ENCODE data around the gene SEL1L2.

DNA sequence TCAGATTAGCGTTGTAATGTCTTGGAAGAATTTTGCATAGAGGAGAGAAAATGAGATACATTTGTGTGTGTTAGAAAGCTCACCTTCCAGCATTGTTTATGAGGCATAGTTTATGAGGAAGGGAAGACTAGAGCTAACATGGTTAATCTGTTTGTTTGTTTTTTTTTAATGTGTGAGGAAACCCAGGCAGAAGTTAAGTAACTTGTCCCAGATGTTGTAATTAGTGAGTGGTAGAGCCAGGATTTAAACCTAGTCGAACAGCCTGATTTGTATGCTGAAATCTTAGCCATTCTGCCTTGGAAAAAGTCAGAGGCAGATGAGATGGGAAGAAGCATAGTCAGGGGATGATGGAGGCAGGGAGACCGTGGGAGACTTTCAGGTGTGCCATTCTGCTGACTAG, 176.5 kb downstream of the SEL1L2 start:
- TF ChIP-seq ZNF777 (tag by site-specific recombination; IDR thresholded peaks at IDR 0.05; ENCODE audit: borderline replicate concordance) (no peak), ZNF629 (tag by site-specific recombination; IDR thresholded peaks at IDR 0.05) (no peak), YY1 (tag by site-specific recombination; IDR thresholded peaks at IDR 0.05) (no peak), TRIM28 (IDR thresholded peaks at IDR 0.05; ENCODE audit: borderline replicate concordance, low read length) (no peak), ZFHX2 (tag by site-specific recombination; conservative IDR thresholded peaks at IDR 0.05) (no peak), GFI1B (tag by site-specific recombination; IDR thresholded peaks at IDR 0.05) (no peak), ZNF175 (tag by site-specific recombination; IDR thresholded peaks at IDR 0.05) (no peak), ZNF670 (tag by site-specific recombination; IDR thresholded peaks at IDR 0.05; ENCODE audit: low read depth) (no peak), ZNF416 (tag by site-specific recombination; IDR thresholded peaks at IDR 0.05) (no peak), ZNF350 (tag by site-specific recombination; IDR thresholded peaks at IDR 0.05) (no peak), KLF1 (tag by site-specific recombination; IDR thresholded peaks at IDR 0.05) (no peak)
- TF ChIP-seq, protein P1, sequence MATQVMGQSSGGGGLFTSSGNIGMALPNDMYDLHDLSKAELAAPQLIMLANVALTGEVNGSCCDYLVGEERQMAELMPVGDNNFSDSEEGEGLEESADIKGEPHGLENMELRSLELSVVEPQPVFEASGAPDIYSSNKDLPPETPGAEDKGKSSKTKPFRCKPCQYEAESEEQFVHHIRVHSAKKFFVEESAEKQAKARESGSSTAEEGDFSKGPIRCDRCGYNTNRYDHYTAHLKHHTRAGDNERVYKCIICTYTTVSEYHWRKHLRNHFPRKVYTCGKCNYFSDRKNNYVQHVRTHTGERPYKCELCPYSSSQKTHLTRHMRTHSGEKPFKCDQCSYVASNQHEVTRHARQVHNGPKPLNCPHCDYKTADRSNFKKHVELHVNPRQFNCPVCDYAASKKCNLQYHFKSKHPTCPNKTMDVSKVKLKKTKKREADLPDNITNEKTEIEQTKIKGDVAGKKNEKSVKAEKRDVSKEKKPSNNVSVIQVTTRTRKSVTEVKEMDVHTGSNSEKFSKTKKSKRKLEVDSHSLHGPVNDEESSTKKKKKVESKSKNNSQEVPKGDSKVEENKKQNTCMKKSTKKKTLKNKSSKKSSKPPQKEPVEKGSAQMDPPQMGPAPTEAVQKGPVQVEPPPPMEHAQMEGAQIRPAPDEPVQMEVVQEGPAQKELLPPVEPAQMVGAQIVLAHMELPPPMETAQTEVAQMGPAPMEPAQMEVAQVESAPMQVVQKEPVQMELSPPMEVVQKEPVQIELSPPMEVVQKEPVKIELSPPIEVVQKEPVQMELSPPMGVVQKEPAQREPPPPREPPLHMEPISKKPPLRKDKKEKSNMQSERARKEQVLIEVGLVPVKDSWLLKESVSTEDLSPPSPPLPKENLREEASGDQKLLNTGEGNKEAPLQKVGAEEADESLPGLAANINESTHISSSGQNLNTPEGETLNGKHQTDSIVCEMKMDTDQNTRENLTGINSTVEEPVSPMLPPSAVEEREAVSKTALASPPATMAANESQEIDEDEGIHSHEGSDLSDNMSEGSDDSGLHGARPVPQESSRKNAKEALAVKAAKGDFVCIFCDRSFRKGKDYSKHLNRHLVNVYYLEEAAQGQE (tag by site-specific recombination; IDR thresholded peaks at IDR 0.05) = no peak
- TF ChIP-seq, protein P2, sequence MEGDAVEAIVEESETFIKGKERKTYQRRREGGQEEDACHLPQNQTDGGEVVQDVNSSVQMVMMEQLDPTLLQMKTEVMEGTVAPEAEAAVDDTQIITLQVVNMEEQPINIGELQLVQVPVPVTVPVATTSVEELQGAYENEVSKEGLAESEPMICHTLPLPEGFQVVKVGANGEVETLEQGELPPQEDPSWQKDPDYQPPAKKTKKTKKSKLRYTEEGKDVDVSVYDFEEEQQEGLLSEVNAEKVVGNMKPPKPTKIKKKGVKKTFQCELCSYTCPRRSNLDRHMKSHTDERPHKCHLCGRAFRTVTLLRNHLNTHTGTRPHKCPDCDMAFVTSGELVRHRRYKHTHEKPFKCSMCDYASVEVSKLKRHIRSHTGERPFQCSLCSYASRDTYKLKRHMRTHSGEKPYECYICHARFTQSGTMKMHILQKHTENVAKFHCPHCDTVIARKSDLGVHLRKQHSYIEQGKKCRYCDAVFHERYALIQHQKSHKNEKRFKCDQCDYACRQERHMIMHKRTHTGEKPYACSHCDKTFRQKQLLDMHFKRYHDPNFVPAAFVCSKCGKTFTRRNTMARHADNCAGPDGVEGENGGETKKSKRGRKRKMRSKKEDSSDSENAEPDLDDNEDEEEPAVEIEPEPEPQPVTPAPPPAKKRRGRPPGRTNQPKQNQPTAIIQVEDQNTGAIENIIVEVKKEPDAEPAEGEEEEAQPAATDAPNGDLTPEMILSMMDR (tag by site-specific recombination; IDR thresholded peaks at IDR 0.05) = no peak
- TF ChIP-seq, protein P3, sequence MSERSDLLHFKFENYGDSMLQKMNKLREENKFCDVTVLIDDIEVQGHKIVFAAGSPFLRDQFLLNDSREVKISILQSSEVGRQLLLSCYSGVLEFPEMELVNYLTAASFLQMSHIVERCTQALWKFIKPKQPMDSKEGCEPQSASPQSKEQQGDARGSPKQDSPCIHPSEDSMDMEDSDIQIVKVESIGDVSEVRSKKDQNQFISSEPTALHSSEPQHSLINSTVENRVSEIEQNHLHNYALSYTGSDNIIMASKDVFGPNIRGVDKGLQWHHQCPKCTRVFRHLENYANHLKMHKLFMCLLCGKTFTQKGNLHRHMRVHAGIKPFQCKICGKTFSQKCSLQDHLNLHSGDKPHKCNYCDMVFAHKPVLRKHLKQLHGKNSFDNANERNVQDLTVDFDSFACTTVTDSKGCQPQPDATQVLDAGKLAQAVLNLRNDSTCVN (tag by site-specific recombination; optimal IDR thresholded peaks at IDR 0.05) = no peak
